ENCODE measurements around the gene MEMO1. TPM values are rescaled to one million over a fixed set of nuclear protein-coding genes. Genes with fewer than 3 reads are reported as not detected.
"Not testable (repeated sequence)": the region's sequence is repeated elsewhere in the genome, so short reads cannot be mapped to it uniquely, and the experiment has no call there.

The MEMO1 gene
- total RNA-seq, 1 donor from 2014 or later = 32.2 TPM

DNA sequence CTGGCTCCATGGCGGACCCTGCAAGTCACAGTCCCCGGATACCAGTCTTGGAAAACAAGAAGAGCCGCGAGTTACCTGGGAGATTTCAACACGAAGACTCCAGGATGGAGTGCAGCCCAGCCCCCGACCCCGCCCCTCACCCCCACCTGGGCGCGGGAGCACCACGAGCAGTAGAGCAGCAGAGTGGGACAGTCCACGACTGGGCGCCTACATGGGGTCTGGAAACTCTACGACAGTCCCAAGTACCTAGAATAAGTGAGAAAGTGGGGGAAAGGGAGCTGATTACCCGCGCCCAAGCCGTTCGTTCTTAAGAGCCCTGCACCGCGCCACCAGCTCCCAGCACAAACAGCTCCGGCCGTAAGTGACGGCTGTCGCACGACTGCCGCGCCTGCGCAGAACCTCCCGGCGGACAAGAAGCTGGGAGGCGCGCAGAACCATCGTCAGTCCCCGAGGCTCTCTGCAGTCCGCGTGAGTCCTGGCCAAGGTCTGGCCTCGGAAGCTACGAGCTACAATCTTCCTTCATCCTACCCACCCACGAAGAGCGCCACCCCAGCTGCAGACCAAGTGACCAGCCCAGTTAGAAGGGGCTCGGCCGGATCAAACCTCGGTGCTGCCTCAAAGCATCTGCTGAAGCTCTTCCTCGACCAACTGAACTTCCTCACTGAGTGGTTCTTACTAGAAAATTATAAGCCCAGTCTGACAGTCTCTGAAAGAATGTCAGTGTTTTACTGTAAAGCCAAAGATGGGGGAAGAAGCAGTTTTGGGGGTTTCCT is 28.8 kb upstream of the MEMO1 start, which contains the start of gene DPY30:
DPY30 (minus strand) TSS at position 359 of the 773 bp plus-strand sequence; CDS start at position 10, 349 bp downstream.
- peak; percentile 97 for DNase-seq
- H3K9me3 ChIP-seq = no peaks in the 10 kb centered on the region
- H3K27ac ChIP-seq = peak within 1 kb of the TSS; percentile 82
- intact Hi-C loops (cut with DNase I) = no loop called here
- peaks cover 8% of the 10 kb centered on the region for H3K4me1 ChIP-seq
- peaks cover 3% of the 10 kb centered on the region for H3K36me3 ChIP-seq
- peak within 1 kb of the TSS; percentile 97 for H3K4me3 ChIP-seq
- no peaks in the 10 kb centered on the region for H3K27me3 ChIP-seq
- TF ChIP-seq, protein P1, sequence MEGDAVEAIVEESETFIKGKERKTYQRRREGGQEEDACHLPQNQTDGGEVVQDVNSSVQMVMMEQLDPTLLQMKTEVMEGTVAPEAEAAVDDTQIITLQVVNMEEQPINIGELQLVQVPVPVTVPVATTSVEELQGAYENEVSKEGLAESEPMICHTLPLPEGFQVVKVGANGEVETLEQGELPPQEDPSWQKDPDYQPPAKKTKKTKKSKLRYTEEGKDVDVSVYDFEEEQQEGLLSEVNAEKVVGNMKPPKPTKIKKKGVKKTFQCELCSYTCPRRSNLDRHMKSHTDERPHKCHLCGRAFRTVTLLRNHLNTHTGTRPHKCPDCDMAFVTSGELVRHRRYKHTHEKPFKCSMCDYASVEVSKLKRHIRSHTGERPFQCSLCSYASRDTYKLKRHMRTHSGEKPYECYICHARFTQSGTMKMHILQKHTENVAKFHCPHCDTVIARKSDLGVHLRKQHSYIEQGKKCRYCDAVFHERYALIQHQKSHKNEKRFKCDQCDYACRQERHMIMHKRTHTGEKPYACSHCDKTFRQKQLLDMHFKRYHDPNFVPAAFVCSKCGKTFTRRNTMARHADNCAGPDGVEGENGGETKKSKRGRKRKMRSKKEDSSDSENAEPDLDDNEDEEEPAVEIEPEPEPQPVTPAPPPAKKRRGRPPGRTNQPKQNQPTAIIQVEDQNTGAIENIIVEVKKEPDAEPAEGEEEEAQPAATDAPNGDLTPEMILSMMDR (IDR thresholded peaks at IDR 0.05) = no peak
- peak; percentile 99 for ATAC-seq

DNA sequence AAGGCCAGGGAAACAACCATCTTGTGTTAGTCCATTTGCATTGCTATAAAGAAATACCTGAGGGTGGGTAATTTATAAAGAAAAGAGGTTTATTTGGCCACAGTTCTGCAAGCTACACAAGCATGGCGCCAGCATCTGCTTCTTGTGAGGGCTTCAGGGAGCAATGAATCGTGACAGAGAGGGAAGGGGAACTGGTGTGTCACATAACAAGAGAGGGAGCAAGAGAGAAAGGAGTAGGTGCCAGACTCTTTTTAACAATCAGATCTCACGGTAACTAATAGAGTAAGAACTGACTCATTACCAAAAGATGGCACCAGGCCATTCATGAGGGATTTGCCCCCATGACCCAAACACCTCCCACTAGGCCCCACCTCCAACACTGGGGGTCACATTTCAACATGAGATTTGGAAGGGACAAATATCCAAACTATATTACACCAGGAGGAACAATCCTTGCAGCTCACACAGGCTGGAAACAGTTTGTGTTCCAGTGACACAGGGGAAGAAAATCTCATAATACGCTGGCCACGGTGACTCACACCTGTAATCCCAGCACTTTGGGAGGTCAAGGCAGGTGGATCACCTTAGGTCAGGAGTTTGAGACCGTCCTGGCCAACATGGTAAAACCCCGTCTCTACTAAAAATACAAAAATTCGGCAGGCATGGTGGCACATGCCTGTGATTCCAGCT is 23.5 kb upstream of the MEMO1 start:
- ATAC-seq; H3K27ac ChIP-seq; H3K4me1 ChIP-seq; H3K4me3 ChIP-seq; intact Hi-C loops (cut with DNase I); DNase-seq; H3K27me3 ChIP-seq; H3K9me3 ChIP-seq: not testable (repeated sequence)
- peaks cover 28% of the 10 kb centered on the region for H3K36me3 ChIP-seq

DNA sequence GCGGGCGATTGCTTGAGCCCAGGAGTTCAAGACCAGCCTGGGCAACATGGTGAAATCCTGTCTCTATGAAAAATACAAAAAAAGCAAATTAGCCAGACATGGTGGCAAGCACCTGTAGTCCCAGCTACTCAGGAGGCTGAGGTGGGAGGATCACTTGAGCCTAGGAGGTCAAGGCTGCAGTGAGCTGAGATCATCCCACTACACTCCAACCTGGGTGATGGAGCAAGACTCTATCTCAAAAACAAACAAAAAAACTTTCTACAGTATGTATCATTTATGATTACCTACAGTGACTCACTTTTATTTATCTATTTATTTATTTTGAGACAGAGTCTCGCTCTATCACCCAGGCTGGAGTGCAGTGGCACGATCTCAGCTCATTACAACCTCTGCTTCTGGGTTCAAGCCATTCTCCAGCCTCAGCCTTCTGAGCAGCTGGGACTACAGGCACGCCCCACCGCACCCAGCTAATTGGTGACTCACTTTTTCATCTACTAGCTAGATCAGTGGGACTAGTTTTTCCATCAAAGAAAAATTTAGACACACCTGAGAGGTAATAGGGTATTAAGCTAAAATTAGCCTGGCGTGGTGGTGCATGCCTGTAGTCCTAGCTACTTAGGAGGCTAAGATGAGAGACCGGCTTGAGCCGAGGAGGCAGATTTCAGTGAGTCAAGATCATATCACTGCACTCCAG is 8.1 kb upstream of the MEMO1 start:
- ATAC-seq; H3K4me3 ChIP-seq; intact Hi-C loops (cut with DNase I); DNase-seq; H3K27ac ChIP-seq; H3K4me1 ChIP-seq; H3K9me3 ChIP-seq; H3K27me3 ChIP-seq: not testable (repeated sequence)
- peaks cover 44% of the 10 kb centered on the region for H3K36me3 ChIP-seq

DNA sequence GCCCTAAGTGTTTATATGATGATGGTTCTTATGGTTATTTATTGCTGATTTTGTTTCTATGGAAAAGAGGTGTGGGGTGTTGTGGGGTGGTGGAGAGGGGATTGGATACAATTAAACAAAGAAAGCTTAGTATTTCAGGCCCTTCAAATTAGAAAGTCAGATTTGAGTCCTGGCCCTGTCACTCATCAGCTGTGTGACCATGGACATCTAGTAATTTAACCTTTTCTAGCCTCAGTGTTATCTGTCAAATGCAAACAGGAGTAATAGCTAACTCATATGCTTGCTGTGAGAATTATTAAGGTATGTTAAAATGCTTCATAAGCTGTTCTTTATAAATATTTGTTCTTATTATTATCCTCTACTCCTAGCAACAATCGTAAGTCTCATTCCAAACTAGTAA is 2.1 kb upstream of the MEMO1 start:
- TF ChIP-seq, protein P1 (IDR thresholded peaks at IDR 0.05) = no peak
- DNase-seq = no peak
- Histone ChIP-seq H3K27ac (no peak overlapping the region), H3K36me3 (peaks cover 5% of the 10 kb centered on the region), H3K4me3 (no peak overlapping the region), H3K27me3 (no peaks in the 10 kb centered on the region), H3K9me3 (no peaks in the 10 kb centered on the region), H3K4me1 (peaks cover 10% of the 10 kb centered on the region)
- intact Hi-C loops (cut with DNase I) = no loop called here
- ATAC-seq = no peak

DNA sequence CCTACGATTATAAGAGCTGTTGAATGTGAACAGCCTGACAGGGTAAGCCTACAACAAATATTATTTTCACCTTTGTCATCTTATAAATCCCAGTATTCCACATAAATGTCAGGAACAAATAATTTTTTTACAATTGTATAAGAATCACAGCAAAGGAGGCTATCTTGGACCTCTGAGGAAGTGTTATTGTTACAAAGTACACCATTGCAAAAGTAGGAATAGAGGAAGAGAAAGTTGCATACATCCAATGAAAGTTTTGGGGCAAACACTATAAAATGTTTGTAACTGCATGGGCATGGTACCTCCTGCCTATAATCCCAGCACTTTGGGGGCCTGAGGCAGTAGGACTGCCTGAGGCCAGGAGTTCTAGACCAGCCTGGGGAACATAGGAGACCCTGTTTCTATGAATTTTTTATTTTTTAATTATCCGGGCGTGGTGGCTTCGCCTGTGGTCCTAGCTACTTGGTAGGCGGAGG is 715 bp upstream of the MEMO1 start:
- no peaks in the 10 kb centered on the region for H3K27me3 ChIP-seq

DNA sequence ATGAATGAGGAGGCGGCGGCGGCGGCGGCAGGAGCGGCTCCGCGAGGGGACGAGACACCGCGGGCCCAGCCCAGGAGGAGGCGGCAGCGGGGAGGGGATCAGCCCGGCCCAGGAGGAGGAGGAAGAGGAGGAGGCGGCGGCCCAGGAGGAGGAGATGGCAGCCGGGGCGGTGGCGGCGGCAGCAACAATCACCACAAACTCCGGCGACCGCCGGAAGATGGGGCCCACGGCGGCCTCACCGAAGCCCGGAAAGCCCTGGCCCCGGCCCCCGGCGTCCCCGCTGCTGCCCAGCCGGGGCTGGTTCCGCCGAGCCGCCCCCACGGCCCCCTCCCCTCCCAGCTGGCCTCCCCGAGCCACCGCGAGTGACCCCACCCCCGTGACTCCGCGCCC is 533 bp downstream of the MEMO1 start:
- H3K27me3 ChIP-seq; intact Hi-C loops (cut with DNase I); H3K36me3 ChIP-seq; H3K9me3 ChIP-seq: not testable (repeated sequence)
- ATAC-seq = peak; percentile 86
- peak overlapping the region; percentile 94 for H3K4me3 ChIP-seq
- peaks cover 12% of the 10 kb centered on the region for H3K4me1 ChIP-seq
- H3K27ac ChIP-seq = peak overlapping the region; percentile 90
- DNase-seq = peak; percentile 87

More for the DNA sequence above, 715 bp upstream of the MEMO1 start:
- ATAC-seq = no peak
- no peak for DNase-seq
- no peaks in the 10 kb centered on the region for H3K36me3 ChIP-seq
- intact Hi-C loops (cut with DNase I) = no loop called here
- peak overlapping the region; percentile 90 for H3K27ac ChIP-seq
- H3K4me1 ChIP-seq = peaks cover 12% of the 10 kb centered on the region
- H3K9me3 ChIP-seq = no peaks in the 10 kb centered on the region
- TF ChIP-seq, protein P1 (IDR thresholded peaks at IDR 0.05) = no peak
- peak overlapping the region; percentile 94 for H3K4me3 ChIP-seq

Measured in upper lobe of right lung (tissue), 1 donor.